ENCODE results near the gene GIPC3. TPM values are rescaled to one million over a fixed set of nuclear protein-coding genes. Genes with fewer than 3 reads are reported as not detected.

GIPC3 gene
- total RNA-seq, 4 donors from 2014 or later = 0.13 to 5.8 (median 0.70) TPM

DNA sequence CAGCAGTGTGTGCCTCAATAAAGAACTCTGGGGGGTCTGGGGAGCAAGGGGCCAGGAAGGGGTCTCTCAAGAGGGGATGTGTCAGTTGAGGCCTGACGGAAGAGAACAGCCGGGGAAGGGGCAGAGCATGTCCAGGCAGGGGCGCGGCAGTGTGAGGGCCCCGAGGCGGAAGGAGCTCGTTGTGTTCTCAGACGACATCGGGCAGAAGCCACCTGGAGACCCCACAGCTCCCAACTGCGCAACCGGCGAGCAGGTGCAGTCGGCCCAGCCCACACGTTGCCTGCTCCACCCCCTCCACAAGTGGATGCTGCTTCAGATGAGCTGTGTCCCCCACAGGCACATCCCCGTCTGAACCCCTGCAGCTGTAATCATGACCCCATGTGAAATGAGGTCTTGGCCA lies 36.4 kb downstream of the GIPC3 start:
- Histone ChIP-seq H3K36me3 (peaks cover 0 to 53% (median 0%) of the 10 kb centered on the region in 3 donors), H3K9me3 (no peaks in the 10 kb centered on the region), H3K4me1 (peaks cover 0 to 30% (median 8%) of the 10 kb centered on the region in 4 donors), H3K27me3 (no peaks in the 10 kb centered on the region), H3K4me3 (no peak overlapping the region), H3K27ac (no peak overlapping the region)
- no peak for TF ChIP-seq POLR2A (IDR thresholded peaks at IDR 0.05)
- TF ChIP-seq, protein P1, sequence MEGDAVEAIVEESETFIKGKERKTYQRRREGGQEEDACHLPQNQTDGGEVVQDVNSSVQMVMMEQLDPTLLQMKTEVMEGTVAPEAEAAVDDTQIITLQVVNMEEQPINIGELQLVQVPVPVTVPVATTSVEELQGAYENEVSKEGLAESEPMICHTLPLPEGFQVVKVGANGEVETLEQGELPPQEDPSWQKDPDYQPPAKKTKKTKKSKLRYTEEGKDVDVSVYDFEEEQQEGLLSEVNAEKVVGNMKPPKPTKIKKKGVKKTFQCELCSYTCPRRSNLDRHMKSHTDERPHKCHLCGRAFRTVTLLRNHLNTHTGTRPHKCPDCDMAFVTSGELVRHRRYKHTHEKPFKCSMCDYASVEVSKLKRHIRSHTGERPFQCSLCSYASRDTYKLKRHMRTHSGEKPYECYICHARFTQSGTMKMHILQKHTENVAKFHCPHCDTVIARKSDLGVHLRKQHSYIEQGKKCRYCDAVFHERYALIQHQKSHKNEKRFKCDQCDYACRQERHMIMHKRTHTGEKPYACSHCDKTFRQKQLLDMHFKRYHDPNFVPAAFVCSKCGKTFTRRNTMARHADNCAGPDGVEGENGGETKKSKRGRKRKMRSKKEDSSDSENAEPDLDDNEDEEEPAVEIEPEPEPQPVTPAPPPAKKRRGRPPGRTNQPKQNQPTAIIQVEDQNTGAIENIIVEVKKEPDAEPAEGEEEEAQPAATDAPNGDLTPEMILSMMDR (IDR thresholded peaks at IDR 0.05) = no peak
- DNase-seq = no peak

DNA sequence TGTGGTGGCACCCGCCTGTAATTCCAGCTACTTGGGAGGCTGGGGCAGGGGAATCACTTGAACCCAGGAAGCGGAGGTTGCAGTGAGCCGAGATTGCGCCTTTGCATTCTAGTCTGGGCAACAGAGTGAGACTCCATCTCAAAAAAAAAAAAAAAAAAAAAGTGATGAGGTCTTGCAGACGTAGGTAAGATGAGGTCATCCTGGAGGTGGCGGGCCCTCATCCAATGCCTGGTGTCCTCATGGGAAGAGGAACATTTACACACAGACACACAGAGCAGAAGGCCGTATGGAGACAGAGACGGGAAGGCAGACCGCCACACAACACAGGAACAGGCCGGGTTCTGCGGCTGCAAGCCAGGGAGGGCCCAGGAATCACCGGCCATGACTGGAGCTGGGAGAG lies 36.9 kb downstream of the GIPC3 start:
- H3K4me1 ChIP-seq = peaks cover 0 to 30% (median 8%) of the 10 kb centered on the region in 4 donors
- no peak for DNase-seq
- no peak for TF ChIP-seq POLR2A (IDR thresholded peaks at IDR 0.05)
- TF ChIP-seq, protein P1 (IDR thresholded peaks at IDR 0.05) = no peak
- no peaks in the 10 kb centered on the region for H3K9me3 ChIP-seq
- peaks cover 0 to 49% (median 0%) of the 10 kb centered on the region in 3 donors for H3K36me3 ChIP-seq
- no peak overlapping the region for H3K27ac ChIP-seq
- H3K27me3 ChIP-seq = no peaks in the 10 kb centered on the region
- H3K4me3 ChIP-seq = no peak overlapping the region

- no peak overlapping the region for H3K27ac ChIP-seq
- no peak for DNase-seq
These were observed 38.4 kb downstream of the GIPC3 start for GRCh38 chr19:3623716-3624115.

GRCh38 chr19:3625996-3626472 lies 40.8 kb downstream of the GIPC3 start:
- Histone ChIP-seq H3K4me3 (peak overlapping the region; percentile 83 to 100 (median 90)), H3K27me3 (no peaks in the 10 kb centered on the region), H3K4me1 (peaks cover 0 to 19% (median 8%) of the 10 kb centered on the region in 4 donors), H3K36me3 (peaks cover 0 to 28% (median 0%) of the 10 kb centered on the region in 3 donors), H3K27ac (peak overlapping the region; percentile 90 to 98 (median 92)), H3K9me3 (no peaks in the 10 kb centered on the region)
- TF ChIP-seq POLR2A (IDR thresholded peaks at IDR 0.05) = no peak
- TF ChIP-seq, protein P1 (IDR thresholded peaks at IDR 0.05) = no peak
- DNase-seq = no peak

More at GRCh38 chr19:3623716-3624115, 38.4 kb downstream of the GIPC3 start:
- H3K9me3 ChIP-seq = no peaks in the 10 kb centered on the region
- no peaks in the 10 kb centered on the region for H3K27me3 ChIP-seq
- peaks cover 0 to 44% (median 0%) of the 10 kb centered on the region in 3 donors for H3K36me3 ChIP-seq
- H3K4me3 ChIP-seq = no peak overlapping the region
- peaks cover 0 to 19% (median 8%) of the 10 kb centered on the region in 4 donors for H3K4me1 ChIP-seq
- no peak for TF ChIP-seq POLR2A (IDR thresholded peaks at IDR 0.05)
- TF ChIP-seq, protein P1 (IDR thresholded peaks at IDR 0.05) = no peak

GRCh38 chr19:3626473-3627350 lies 41.4 kb downstream of the GIPC3 start, which contains the start of gene CACTIN:
TSS of gene CACTIN (minus strand) at chr19:3626790. CDS start at chr19:3626762, 28 bp downstream.
- TF ChIP-seq POLR2A (IDR thresholded peaks at IDR 0.05) = peak; percentile 68 to 78
- TF ChIP-seq, protein P1 (IDR thresholded peaks at IDR 0.05) = peak in 2 of 6 experiments; percentile 14 to 21
- Histone ChIP-seq H3K4me3 (peak within 1 kb of the TSS; percentile 83 to 100 (median 90)), H3K4me1 (peaks cover 0 to 19% (median 8%) of the 10 kb centered on the region in 4 donors), H3K36me3 (peaks cover 0 to 29% (median 0%) of the 10 kb centered on the region in 3 donors), H3K9me3 (no peaks in the 10 kb centered on the region), H3K27ac (peak within 1 kb of the TSS; percentile 90 to 98 (median 92)), H3K27me3 (no peaks in the 10 kb centered on the region)
- DNase-seq = peak; percentile 98 to 99 (median 99)
